GM20000 (cell line): ENCODE results near the gene SSX2IP.

Source experiments
- DNase-seq: peaks from one replicate; pipeline ENCODE4 v3.0.0; 2012; ENCODE audit warnings: low spot score
- CTCF ChIP-seq: IDR thresholded peaks from 2 replicates; pipeline ENCODE4 v1.5.1; 2012; ENCODE audit warnings: mild to moderate bottlenecking, control low read depth; ENCODE audit errors: extremely low read depth, missing control alignments

The SSX2IP gene

GRCh38 chr1:84690397-84691121 lies at the start of gene SSX2IP:
TSS of gene SSX2IP (minus strand) at chr1:84690461. CDS start at chr1:84671219, 19,242 bp downstream.
- no peak for TF ChIP-seq CTCF
- peak; percentile 98 for DNase-seq

- no peak for DNase-seq
- no peak for TF ChIP-seq CTCF
These were observed 48.0 kb upstream of the SSX2IP start for GRCh38 chr1:84738237-84738636.

- no peak for DNase-seq
- no peak for TF ChIP-seq CTCF
These were observed 47.3 kb upstream of the SSX2IP start for GRCh38 chr1:84737590-84737989.

- DNase-seq, result no peak
- no peak for TF ChIP-seq CTCF
These were observed 46.7 kb upstream of the SSX2IP start for GRCh38 chr1:84736944-84737343.

GRCh38 chr1:84736445-84736844 lies 46.2 kb upstream of the SSX2IP start:
- no peak for DNase-seq
- TF ChIP-seq CTCF, result no peak

GRCh38 chr1:84735483-84735882 lies 45.2 kb upstream of the SSX2IP start:
- TF ChIP-seq CTCF, result no peak
- no peak for DNase-seq

- no peak for TF ChIP-seq CTCF
These were observed 42.3 kb upstream of the SSX2IP start for GRCh38 chr1:84732520-84732919.

More at GRCh38 chr1:84732520-84732919, 42.3 kb upstream of the SSX2IP start:
- no peak for DNase-seq
